K562 (cell line): Measurements from ENCODE around the gene LZTR1. TPM values are rescaled to one million over a fixed set of nuclear protein-coding genes. Genes with fewer than 3 reads are reported as not detected.

Experiments
- BHLHE40 ChIP-seq: IDR thresholded peaks from 2 replicates; pipeline ENCODE4 v1.6.1; 2011; ENCODE audit warnings: low read length, improper control_type of control experiment
- CTCFL ChIP-seq: IDR thresholded peaks from 2 replicates; pipeline ENCODE4 v1.6.1; 2011; ENCODE audit warnings: borderline replicate concordance, low read depth, mild to moderate bottlenecking, moderate library complexity, low read length; ENCODE audit not compliant: insufficient read depth, poor library complexity, severe bottlenecking
- HMGXB4 ChIP-seq: sonication (generic); formaldehyde crosslinking; IDR thresholded peaks from 2 replicates; pipeline ENCODE4 v1.8.1; 2023; ENCODE audit warnings: mild to moderate bottlenecking, missing genetic modification reagents
- MEF2A ChIP-seq: IDR thresholded peaks from 2 replicates; pipeline ENCODE4 v1.6.1; 2011; ENCODE audit warnings: low read depth, mild to moderate bottlenecking, low read length, moderate library complexity; ENCODE audit not compliant: control insufficient read depth
- NCOA4 ChIP-seq: fragments of 450-650 bp; IDR thresholded peaks from 2 replicates; pipeline ENCODE4 v1.6.1; 2018; ENCODE audit warnings: mild to moderate bottlenecking; ENCODE audit not compliant: partially characterized antibody
- NFIX ChIP-seq: fragments of 250-450 bp; sonication (Bioruptor Pico); IDR thresholded peaks from 2 replicates; pipeline ENCODE4 v1.4.0; 2020; ENCODE audit warnings: low read depth, mild to moderate bottlenecking, moderate library complexity
- NR2F6 ChIP-seq: fragments of 450-650 bp; formaldehyde crosslinking; IDR thresholded peaks from 2 replicates; pipeline ENCODE4 v1.4.0; 2020; ENCODE audit warnings: mild to moderate bottlenecking
- PBX2 ChIP-seq, 2 experiments: IDR thresholded peaks in 1 of 2; conservative IDR thresholded peaks in 1 of 2; 2 replicates each; pipeline ENCODE4 v1.6.1; 2016; ENCODE audit warnings: low read depth in 2 of 2, mild to moderate bottlenecking in 1 of 2, missing compliant biosample characterization in 1 of 2, missing genetic modification characterization in 1 of 2, moderate library complexity in 1 of 2
- PHTF2 ChIP-seq: fragments of 250-450 bp; sonication (Bioruptor Pico); IDR thresholded peaks from 2 replicates; pipeline ENCODE4 v1.5.0; 2021; ENCODE audit warnings: mild to moderate bottlenecking
- PML ChIP-seq: IDR thresholded peaks from 2 replicates; pipeline ENCODE4 v1.6.1; 2012; ENCODE audit warnings: low read length, inconsistent platforms
- TFE3 ChIP-seq: fragments of 450-650 bp; formaldehyde crosslinking; IDR thresholded peaks from 2 replicates; pipeline ENCODE4 v1.4.0; 2020; ENCODE audit warnings: mild to moderate bottlenecking, mixed read lengths
- THRB ChIP-seq: fragments of 450-650 bp; formaldehyde crosslinking; conservative IDR thresholded peaks from 2 replicates; pipeline ENCODE4 v1.4.0; 2022; ENCODE audit warnings: mild to moderate bottlenecking, missing genetic modification characterization
- ZKSCAN1 ChIP-seq: fragments of 150-350 bp; IDR thresholded peaks from 2 replicates; pipeline ENCODE4 v1.6.1; 2016; ENCODE audit warnings: low read depth, low read length
- ZNF121 ChIP-seq: sonication (generic); formaldehyde crosslinking; conservative IDR thresholded peaks from 2 replicates; pipeline ENCODE4 v1.8.0; 2022; ENCODE audit warnings: missing genetic modification reagents
- ZNF699 ChIP-seq: fragments of 250-450 bp; sonication (Bioruptor Pico); IDR thresholded peaks from 2 replicates; pipeline ENCODE4 v1.8.0; 2021; ENCODE audit warnings: mild to moderate bottlenecking, moderate library complexity; ENCODE audit not compliant: insufficient replicate concordance
- ZNF766 ChIP-seq: fragments of 200-800 bp; sonication (Bioruptor generic); conservative IDR thresholded peaks from 2 replicates; pipeline ENCODE4 v1.6.1; 2016; ENCODE audit warnings: missing genetic modification characterization, missing compliant biosample characterization
- ZZZ3 ChIP-seq: fragments of 450-650 bp; IDR thresholded peaks from 2 replicates; pipeline ENCODE4 v1.6.1; 2016; ENCODE audit warnings: antibody characterized with exemption, mild to moderate bottlenecking, moderate library complexity
- polyA plus RNA-seq, 8 experiments: library from polyadenylated mRNA; depleted of rRNA in 4 of 8; stranded (reverse) in 5 of 8; unstranded in 3 of 8; fragments of >200 nt; fragmentation: Nextera tagmentation in 2 of 8; fragmentation: Illumina TruSeq in 1 of 8; extraction: Ambion mirVana in 2 of 8; extraction: Trizol in 1 of 8; gene quantifications; 2 replicates each; pipeline versions ENCODE4 v1.2.1 to v1.2.3, GENCODE V29; 2011 to 2014; ENCODE audit warnings: inconsistent platforms in 1 of 8, missing spikeins in 1 of 8
- total RNA-seq, 7 experiments: library from RNA; depleted of rRNA in 6 of 7; stranded (reverse); fragments of >200 nt in 6 of 7; fragmentation: Illumina TruSeq in 2 of 7; extraction: Trizol in 2 of 7; gene quantifications; 2 replicates each; pipeline versions ENCODE4 v1.2.1 to v1.2.3, GENCODE V29; 2011 to 2021; ENCODE audit warnings: low replicate concordance in 1 of 7

LZTR1 gene
- total and polyA plus RNA-seq, 9 of the 15 experiments (the other 6 are each of a cell fraction or from before 2014, with no cell fraction given), result 2.2 to 135 (median 63.0) TPM

- no peak for TF ChIP-seq ZNF121
- no peak for TF ChIP-seq ZZZ3
- no peak for TF ChIP-seq NCOA4
- TF ChIP-seq PBX2 (CRISPR knock-in tag; IDR thresholded peaks at IDR 0.05; ENCODE audit: low read depth), result no peak
- no peak for TF ChIP-seq PBX2 (tag; conservative IDR thresholded peaks at IDR 0.05; ENCODE audit: low read depth)
- TF ChIP-seq NFIX (CRISPR knock-in tag), result no peak
- TF ChIP-seq HMGXB4, result no peak
- no peak for TF ChIP-seq PML
- TF ChIP-seq NR2F6, result no peak
- TF ChIP-seq BHLHE40, result no peak
- peak; percentile 0; the same call in 1 of the 2 replicates for TF ChIP-seq TFE3 (CRISPR knock-in tag)
- no peak for TF ChIP-seq ZKSCAN1
- no peak for TF ChIP-seq CTCFL
- peak; percentile 41; the same call in 1 of the 2 replicates for TF ChIP-seq PHTF2 (CRISPR knock-in tag)
- no peak for TF ChIP-seq ZNF699 (CRISPR knock-in tag)
- no peak for TF ChIP-seq MEF2A
- peak; percentile 23; the same call in 1 of the 2 replicates for TF ChIP-seq THRB
- no peak for TF ChIP-seq ZNF766
Measured at GRCh38 chr22:20997536-20998257, 15.6 kb downstream of the LZTR1 start (continued).
